Endothelial cell of umbilical vein (primary cell): ENCODE data around the gene FOLR1. TPM values are rescaled to one million over a fixed set of nuclear protein-coding genes. Genes with fewer than 3 reads are reported as not detected.

ENCODE experiments used
- BruUV-seq: library from RNA; stranded (reverse); fragments of 400-500 nt; replicated peaks from 2 replicates; lab custom pipeline; 2021; lab: Mats Ljungman, UMichigan
- CTCF ChIA-PET: fragments of 300-600, 350-600 bp; sonication (Branson Sonifier 250); formaldehyde crosslinking; loops from one replicate; lab custom pipeline; 2021; ENCODE audit warnings: antibody characterized with exemption, inconsistent platforms; lab: Charles Lee
- POLR2A ChIA-PET: fragments of 300-600, 350-600 bp; sonication (Branson Sonifier 250); formaldehyde crosslinking; loops from one replicate; lab custom pipeline; 2021; ENCODE audit warnings: antibody characterized with exemption, inconsistent platforms; lab: Charles Lee
- DNase-seq: peaks from one replicate; pipeline ENCODE4 v3.0.0-alpha.2; 2011; ENCODE audit warnings: low read depth, low spot score
- FAIRE-seq: peaks from 2 replicates; lab custom pipeline; 2011; peaks lifted over from hg19 to GRCh38; lab: Jason Lieb, UNC
- H2AFZ ChIP-seq: 2 replicates; pipeline ENCODE4 v1.6.0; 2012; ENCODE audit warnings: low read depth, low read length, control low read depth, inconsistent platforms
- H3K27ac ChIP-seq: 2 replicates; pipeline ENCODE4 v1.5.1; 2011; ENCODE audit warnings: low read depth, mild to moderate bottlenecking, control low read depth, low read length, moderate library complexity; ENCODE audit not compliant: insufficient read depth
- H3K27me3 ChIP-seq, 2 experiments: 2 replicates each; pipeline versions ENCODE4 v1.6.0 to v1.6.1; 2011; ENCODE audit warnings: low read length in 2 of 2, mixed read lengths in 1 of 2; ENCODE audit not compliant: control insufficient read depth in 2 of 2, insufficient read depth in 2 of 2
- H3K36me3 ChIP-seq, 2 experiments: 2 replicates in 1 of 2; 3 replicates in 1 of 2; pipeline ENCODE4 v1.5.1; 2011; ENCODE audit warnings: low read length in 2 of 2, mild to moderate bottlenecking in 1 of 2, moderate library complexity in 1 of 2; ENCODE audit not compliant: control insufficient read depth in 2 of 2, insufficient read depth in 2 of 2; ENCODE audit errors: extremely low read depth in 1 of 2
- H3K4me1 ChIP-seq: 3 replicates; pipeline ENCODE4 v1.5.1; 2011; ENCODE audit warnings: mild to moderate bottlenecking, low read length; ENCODE audit not compliant: control insufficient read depth, insufficient read depth; ENCODE audit errors: extremely low read depth
- H3K4me2 ChIP-seq: 2 replicates; pipeline ENCODE4 v1.6.1; 2011; ENCODE audit warnings: low read length, control low read depth, mixed read lengths; ENCODE audit not compliant: insufficient read depth
- H3K4me3 ChIP-seq, 3 experiments: fragments of 200-600 bp in 1 of 3; sonication (generic), shearing (Covaris generic) in 1 of 3; replicated peaks in 1 of 3; 2 replicates each; pipeline ENCODE4 v1.5.1; 2011 to 2016; ENCODE audit warnings: control low read depth in 3 of 3, low read length in 3 of 3, mild to moderate bottlenecking in 2 of 3, inconsistent platforms in 1 of 3, low read depth in 1 of 3, moderate library complexity in 1 of 3; ENCODE audit not compliant: insufficient read depth in 1 of 3
- H3K79me2 ChIP-seq: 2 replicates; pipeline ENCODE4 v1.6.0; 2012; ENCODE audit warnings: low read length, inconsistent platforms; ENCODE audit not compliant: control insufficient read depth, insufficient read depth
- H3K9ac ChIP-seq: replicated peaks from 2 replicates; pipeline ENCODE3; 2011; ENCODE audit warnings: low read length, control low read depth; ENCODE audit not compliant: insufficient read depth; ENCODE audit errors: extremely low read depth
- H3K9me1 ChIP-seq: replicated peaks from 3 replicates; pipeline ENCODE4 v1.6.0; 2011; ENCODE audit warnings: mild to moderate bottlenecking, low read length; ENCODE audit not compliant: control insufficient read depth, insufficient read depth; ENCODE audit errors: extremely low read depth
- H3K9me3 ChIP-seq: replicated peaks from 2 replicates; pipeline ENCODE4 v1.5.1; 2012; ENCODE audit warnings: low read length, inconsistent platforms; ENCODE audit not compliant: control insufficient read depth, insufficient read depth
- H4K20me1 ChIP-seq: replicated peaks from 2 replicates; pipeline ENCODE3; 2011; ENCODE audit warnings: mild to moderate bottlenecking, low read length; ENCODE audit not compliant: control insufficient read depth, insufficient read depth; ENCODE audit errors: extremely low read depth
- EZH2 ChIP-seq: IDR thresholded peaks from 2 replicates; pipeline ENCODE4 v1.6.1; 2012; ENCODE audit warnings: borderline replicate concordance, low read depth, mild to moderate bottlenecking, moderate library complexity, low read length, inconsistent platforms; ENCODE audit not compliant: severe bottlenecking
- FOS ChIP-seq: IDR thresholded peaks from 2 replicates; pipeline ENCODE4 v1.6.1; 2011; ENCODE audit warnings: mild to moderate bottlenecking, low read length, moderate library complexity, borderline replicate concordance; ENCODE audit not compliant: insufficient read depth
- GATA2 ChIP-seq: IDR thresholded peaks from 2 replicates; pipeline ENCODE4 v1.7.0; 2011; ENCODE audit warnings: low read depth, mild to moderate bottlenecking, moderate library complexity, mixed read lengths, low read length; ENCODE audit not compliant: insufficient read length, insufficient read depth
- JUN ChIP-seq: IDR thresholded peaks from 2 replicates; pipeline ENCODE4 v1.6.1; 2011; ENCODE audit warnings: borderline replicate concordance, low read depth; ENCODE audit not compliant: insufficient read length, insufficient read depth
- MYC ChIP-seq: IDR thresholded peaks from one replicate; pipeline ENCODE4 v1.6.1; 2011; ENCODE audit warnings: mild to moderate bottlenecking, low read depth, low read length
- POLR2A ChIP-seq: IDR thresholded peaks from 2 replicates; pipeline ENCODE4 v1.6.1; 2012; ENCODE audit warnings: low read depth, mild to moderate bottlenecking, control low read depth, low read length
- POLR2AphosphoS5 ChIP-seq: IDR thresholded peaks from 2 replicates; pipeline ENCODE4 v1.6.1; 2012; ENCODE audit warnings: low read depth, mild to moderate bottlenecking, control low read depth, low read length, moderate library complexity; ENCODE audit not compliant: insufficient read depth
- dilution Hi-C: fragments of 300-500 bp; cut with MboI; formaldehyde crosslinking; loops from one replicate; pipeline ENCODE4 v1.15.0; 2019; ENCODE audit warnings: low sequenced_read_pairs; ENCODE audit not compliant: extremely low pct_ligation_motif_present
- intact Hi-C: fragments of 100-400 bp; cut with micrococcal nuclease; formaldehyde crosslinking; loops from one replicate; pipeline ENCODE4 v1.10.0; 2022
- polyA plus RNA-seq, 4 experiments: library from polyadenylated mRNA; depleted of rRNA in 3 of 4; stranded (reverse) in 3 of 4; unstranded in 1 of 4; fragments of >200 nt; gene quantifications; 2 replicates each; pipeline versions ENCODE4 v1.2.1 to v1.2.3, GENCODE V29; 2011 to 2012; ENCODE audit warnings: missing spikeins in 1 of 4
- total RNA-seq: library from RNA; stranded (reverse); gene quantifications from 2 replicates; pipeline ENCODE4 v1.2.3, GENCODE V29; 2021
- TF ChIP-seq, protein P1 (sequence below): IDR thresholded peaks from 2 replicates; pipeline ENCODE4 v1.6.1; 2011; ENCODE audit not compliant: insufficient read depth, insufficient read length
- TF ChIP-seq, protein P2 (sequence below), 2 donors: IDR thresholded peaks; 1 replicate in 1 of 2; 2 replicates in 1 of 2; pipeline ENCODE4 v1.5.1; 2011; ENCODE audit warnings: low read length in 2 of 2, mild to moderate bottlenecking in 2 of 2, moderate library complexity in 2 of 2, control low read depth in 1 of 2, inconsistent platforms in 1 of 2, low read depth in 1 of 2; ENCODE audit not compliant: insufficient read depth in 1 of 2; ENCODE audit errors: extremely low read depth in 1 of 2

The FOLR1 gene
- total and polyA plus RNA-seq, 2 donors (not counting 3 experiments of a cell fraction or from before 2014, with no cell fraction given): not detected

DNA sequence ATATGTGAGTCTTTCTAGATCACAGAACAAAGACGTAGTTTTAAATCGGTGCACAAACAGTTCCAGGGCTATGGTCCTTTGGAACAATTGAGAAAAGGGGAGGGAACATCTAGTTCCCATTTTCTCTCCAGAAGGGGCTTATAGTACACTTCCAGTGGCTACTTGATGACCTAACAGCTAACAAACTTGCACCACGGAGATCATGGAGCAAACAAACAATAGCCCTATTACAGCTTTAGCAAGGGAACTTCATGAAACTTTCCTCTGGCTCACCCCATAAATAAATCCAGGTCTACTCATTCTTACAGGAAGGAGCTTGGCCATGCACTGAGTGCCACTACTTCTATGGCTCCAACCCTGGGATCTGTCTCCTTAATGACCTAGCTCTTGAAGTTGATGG is 16.3 kb downstream of the FOLR1 start:
- no TSS peak for BruUV-seq
- FAIRE-seq (no peak), DNase-seq (no peak)
- Histone ChIP-seq H3K9me3 (no peaks in the 10 kb centered on the region), H4K20me1 (no peaks in the 10 kb centered on the region), H3K4me1 (peaks cover 7% of the 10 kb centered on the region), H3K27ac (no peak overlapping the region), H3K9ac (no peak overlapping the region), H3K36me3 (no peaks in the 10 kb centered on the region), H3K79me2 (no peaks in the 10 kb centered on the region), H3K27me3 (peaks cover 4 to 20% of the 10 kb centered on the region in 2 experiments), H3K4me2 (no peak overlapping the region), H2AFZ (no peak overlapping the region), H3K9me1 (no peaks in the 10 kb centered on the region), H3K4me3 (no peak overlapping the region)
- CTCF ChIA-PET: interaction anchor here (1.1 kb wide), 1 partner anchor 65 kb away, joined by 3 read pairs; no protein-coding TSS in a partner anchor
- POLR2A ChIA-PET: no interaction called here
- dilution Hi-C loops (no loop called here), intact Hi-C loops (no loop called here)
- TF ChIP-seq JUN (no peak), FOS (no peak), MYC (no peak), EZH2 (no peak), POLR2AphosphoS5 (no peak), GATA2 (no peak), POLR2A (no peak)
- TF ChIP-seq, protein P1, sequence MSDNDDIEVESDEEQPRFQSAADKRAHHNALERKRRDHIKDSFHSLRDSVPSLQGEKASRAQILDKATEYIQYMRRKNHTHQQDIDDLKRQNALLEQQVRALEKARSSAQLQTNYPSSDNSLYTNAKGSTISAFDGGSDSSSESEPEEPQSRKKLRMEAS: no peak
- TF ChIP-seq, protein P2, sequence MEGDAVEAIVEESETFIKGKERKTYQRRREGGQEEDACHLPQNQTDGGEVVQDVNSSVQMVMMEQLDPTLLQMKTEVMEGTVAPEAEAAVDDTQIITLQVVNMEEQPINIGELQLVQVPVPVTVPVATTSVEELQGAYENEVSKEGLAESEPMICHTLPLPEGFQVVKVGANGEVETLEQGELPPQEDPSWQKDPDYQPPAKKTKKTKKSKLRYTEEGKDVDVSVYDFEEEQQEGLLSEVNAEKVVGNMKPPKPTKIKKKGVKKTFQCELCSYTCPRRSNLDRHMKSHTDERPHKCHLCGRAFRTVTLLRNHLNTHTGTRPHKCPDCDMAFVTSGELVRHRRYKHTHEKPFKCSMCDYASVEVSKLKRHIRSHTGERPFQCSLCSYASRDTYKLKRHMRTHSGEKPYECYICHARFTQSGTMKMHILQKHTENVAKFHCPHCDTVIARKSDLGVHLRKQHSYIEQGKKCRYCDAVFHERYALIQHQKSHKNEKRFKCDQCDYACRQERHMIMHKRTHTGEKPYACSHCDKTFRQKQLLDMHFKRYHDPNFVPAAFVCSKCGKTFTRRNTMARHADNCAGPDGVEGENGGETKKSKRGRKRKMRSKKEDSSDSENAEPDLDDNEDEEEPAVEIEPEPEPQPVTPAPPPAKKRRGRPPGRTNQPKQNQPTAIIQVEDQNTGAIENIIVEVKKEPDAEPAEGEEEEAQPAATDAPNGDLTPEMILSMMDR (IDR thresholded peaks at IDR 0.05; ENCODE audit: extremely low read depth in 1 of 2, insufficient read depth in 1 of 2, low read depth in 1 of 2, low read length in 2 of 2): no peak
